GM23338 (cell line): Measurements from ENCODE around the gene ZNF444. TPM values are rescaled to one million over a fixed set of nuclear protein-coding genes. Genes with fewer than 3 reads are reported as not detected.

ENCODE experiments used
- ATAC-seq: fragments of 200-7000 bp; cut with Tn5 transposase; 3 replicates; pipeline ENCODE4 v1.9.1; 2020
- DNase-seq: peaks from one replicate; pipeline ENCODE4 v3.0.0-alpha.2; 2015; ENCODE audit warnings: low spot score
- H2AFZ ChIP-seq: fragments of 200-600 bp; sonication (generic); 2 replicates; pipeline ENCODE4 v1.8.0; 2016; ENCODE audit warnings: antibody characterized with exemption, mild to moderate bottlenecking, moderate library complexity
- H3F3A ChIP-seq: fragments of 200-600 bp; sonication (generic); replicated peaks from 2 replicates; pipeline ENCODE4 v1.8.0; 2017; ENCODE audit warnings: antibody characterized with exemption, mixed run types, low read depth
- H3K27ac ChIP-seq: fragments of 200-600 bp; sonication (generic); 2 replicates; pipeline ENCODE4 v1.6.1; 2016; ENCODE audit warnings: low read depth
- H3K27me3 ChIP-seq: fragments of 200-600 bp; sonication (generic); 2 replicates; pipeline ENCODE4 v1.8.0; 2016; ENCODE audit warnings: mild to moderate bottlenecking, mixed run types, moderate library complexity; ENCODE audit not compliant: insufficient read depth
- H3K36me3 ChIP-seq: fragments of 200-600 bp; sonication (generic); 2 replicates; pipeline ENCODE4 v1.8.0; 2016; ENCODE audit warnings: mild to moderate bottlenecking; ENCODE audit not compliant: insufficient read depth
- H3K4me1 ChIP-seq: fragments of 200-600 bp; sonication (generic); 2 replicates; pipeline ENCODE4 v1.8.0; 2016; ENCODE audit warnings: mild to moderate bottlenecking, moderate library complexity; ENCODE audit not compliant: insufficient read depth
- H3K4me2 ChIP-seq: fragments of 200-600 bp; sonication (generic); 2 replicates; pipeline ENCODE4 v1.7.1; 2017; ENCODE audit warnings: mixed run types
- H3K4me3 ChIP-seq: fragments of 200-600 bp; sonication (generic); 2 replicates; pipeline ENCODE4 v1.6.1; 2016; ENCODE audit warnings: mixed run types
- H3K79me2 ChIP-seq: fragments of 200-600 bp; sonication (generic); replicated peaks from 2 replicates; pipeline ENCODE4 v1.8.0; 2017; ENCODE audit warnings: mild to moderate bottlenecking; ENCODE audit not compliant: insufficient read depth
- H3K9me2 ChIP-seq: fragments of 200-600 bp; sonication (generic); 2 replicates; pipeline ENCODE4 v1.8.0; 2017; ENCODE audit not compliant: insufficient read depth
- H4K20me1 ChIP-seq: fragments of 200-600 bp; sonication (generic); replicated peaks from 2 replicates; pipeline ENCODE4 v1.8.0; 2017; ENCODE audit warnings: mild to moderate bottlenecking; ENCODE audit not compliant: insufficient read depth
- H3K27ac Mint-ChIP-seq: 2 replicates; pipeline ENCODE4 v1.8.0; 2020; ENCODE audit warnings: inconsistent platforms, mild to moderate bottlenecking, moderate library complexity, mixed read lengths
- H3K27me3 Mint-ChIP-seq: 3 replicates; pipeline ENCODE4 v1.8.0; 2022; ENCODE audit warnings: low read depth, mild to moderate bottlenecking, moderate library complexity, mixed read lengths, inconsistent platforms; ENCODE audit not compliant: insufficient read depth, poor library complexity
- H3K36me3 Mint-ChIP-seq: 3 replicates; pipeline ENCODE4 v1.8.0; 2021; ENCODE audit warnings: low read depth, mild to moderate bottlenecking, inconsistent platforms, moderate library complexity, mixed read lengths
- H3K4me1 Mint-ChIP-seq: 3 replicates; pipeline ENCODE4 v1.8.0; 2020; ENCODE audit warnings: mild to moderate bottlenecking, inconsistent platforms, mixed read lengths
- H3K4me3 Mint-ChIP-seq: 3 replicates; pipeline ENCODE4 v1.8.0; 2021; ENCODE audit warnings: moderate library complexity, mild to moderate bottlenecking, inconsistent platforms, mixed read lengths
- H3K9me3 Mint-ChIP-seq: 3 replicates; pipeline ENCODE4 v1.8.0; 2020; ENCODE audit warnings: moderate library complexity, mild to moderate bottlenecking, inconsistent platforms, mixed read lengths
- CREB1 ChIP-seq: fragments of 250-450 bp; sonication (Bioruptor Pico); IDR thresholded peaks from 2 replicates; pipeline ENCODE4 v1.5.0; 2020; ENCODE audit warnings: low read depth, mild to moderate bottlenecking, moderate library complexity
- CTCF ChIP-seq, 2 experiments: fragments of 200-600 bp in 1 of 2; sonication (generic) in 1 of 2; conservative IDR thresholded peaks; 2 replicates each; pipeline versions ENCODE4 v1.5.1 to v1.6.1; 2016 to 2017; ENCODE audit warnings: antibody characterized with exemption in 2 of 2, low read depth in 2 of 2, mild to moderate bottlenecking in 2 of 2, moderate library complexity in 1 of 2
- ETS1 ChIP-seq: IDR thresholded peaks from 2 replicates; pipeline ENCODE4 v1.6.1; 2016; ENCODE audit warnings: antibody characterized with exemption
- JUNB ChIP-seq: IDR thresholded peaks from one replicate; pipeline ENCODE4 v1.6.1; 2016; ENCODE audit warnings: antibody characterized with exemption; ENCODE audit not compliant: unreplicated experiment
- NANOG ChIP-seq: IDR thresholded peaks from 2 replicates; pipeline ENCODE4 v1.6.1; 2016; ENCODE audit warnings: antibody characterized with exemption, borderline replicate concordance
- POLR2AphosphoS5 ChIP-seq: IDR thresholded peaks from 2 replicates; pipeline ENCODE4 v1.6.1; 2016; ENCODE audit warnings: antibody characterized with exemption, low read depth
- REST ChIP-seq: IDR thresholded peaks from one replicate; pipeline ENCODE4 v1.6.1; 2018; ENCODE audit warnings: antibody characterized with exemption; ENCODE audit not compliant: unreplicated experiment
- ZNF114 ChIP-seq: fragments of 250-450 bp; sonication (Bioruptor Pico); IDR thresholded peaks from 2 replicates; pipeline ENCODE4 v1.5.0; 2020; ENCODE audit warnings: mild to moderate bottlenecking, moderate library complexity
- ZNF331 ChIP-seq: fragments of 250-450 bp; sonication (Bioruptor Pico); IDR thresholded peaks from 2 replicates; pipeline ENCODE4 v1.5.0; 2020; ENCODE audit warnings: low read depth, mild to moderate bottlenecking, moderate library complexity
- polyA plus RNA-seq: library from polyadenylated mRNA; unstranded; fragments of >200 nt; fragmentation: Nextera tagmentation; extraction: Ambion mirVana; gene quantifications from 2 replicates; pipeline ENCODE4 v1.2.1, GENCODE V29; 2016
- total RNA-seq: library from RNA; depleted of rRNA; stranded (reverse); fragments of >200 nt; shearing (Covaris generic); gene quantifications from 2 replicates; pipeline ENCODE4 v1.2.3, GENCODE V29; 2014

The ZNF444 gene
- total and polyA plus RNA-seq, 2 experiments from 2014 or later: 25.1 to 58.5 TPM

GRCh38 chr19:56101095-56101494 lies 40.0 kb upstream of the ZNF444 start:
- Mint-ChIP-seq H3K27ac (no peak overlapping the region), H3K4me1 (peaks cover 12% of the 10 kb centered on the region), H3K36me3 (peaks cover 19% of the 10 kb centered on the region), H3K4me3 (no peak overlapping the region), H3K9me3 (no peaks in the 10 kb centered on the region; the same call in 2 of the 3 replicates), H3K27me3 (peaks cover 12% of the 10 kb centered on the region)
- Histone ChIP-seq H3K4me2 (no peak overlapping the region), H3K79me2 (peaks cover 65% of the 10 kb centered on the region), H3K27ac (no peak overlapping the region), H4K20me1 (peaks cover 4% of the 10 kb centered on the region), H3K36me3 (peaks cover 4% of the 10 kb centered on the region; the same call in 1 of the 2 replicates), H3K4me3 (no peak overlapping the region), H3K9me2 (no peaks in the 10 kb centered on the region), H3K27me3 (no peaks in the 10 kb centered on the region), H3K4me1 (peaks cover 4% of the 10 kb centered on the region), H2AFZ (no peak overlapping the region), H3F3A (0 out of 2 replicates have a peak, but pooled peaks cover 3% of the 10 kb centered on the region)
- DNase-seq: no peak
- no peak for ATAC-seq
- TF ChIP-seq REST (no peak), CTCF (conservative IDR thresholded peaks at IDR 0.05; ENCODE audit: low read depth in 2 of 2) (no peak), CREB1 (CRISPR knock-in tag) (no peak), POLR2AphosphoS5 (no peak), NANOG (no peak), ZNF331 (CRISPR knock-in tag) (no peak)

GRCh38 chr19:56101746-56102535 lies 39.1 kb upstream of the ZNF444 start:
- Histone ChIP-seq H3K9me2 (no peaks in the 10 kb centered on the region), H4K20me1 (peaks cover 13% of the 10 kb centered on the region), H3K36me3 (peaks cover 4% of the 10 kb centered on the region; the same call in 1 of the 2 replicates), H3K27me3 (no peaks in the 10 kb centered on the region), H3K4me2 (no peak overlapping the region), H2AFZ (no peak overlapping the region), H3K27ac (no peak overlapping the region), H3K4me3 (no peak overlapping the region), H3K79me2 (peaks cover 69% of the 10 kb centered on the region), H3K4me1 (peaks cover 6% of the 10 kb centered on the region), H3F3A (0 out of 2 replicates have a peak, but pooled peaks cover 3% of the 10 kb centered on the region)
- Mint-ChIP-seq H3K36me3 (peaks cover 17% of the 10 kb centered on the region), H3K9me3 (no peaks in the 10 kb centered on the region; the same call in 2 of the 3 replicates), H3K27ac (no peak overlapping the region), H3K4me1 (peaks cover 20% of the 10 kb centered on the region), H3K27me3 (peaks cover 17% of the 10 kb centered on the region), H3K4me3 (no peak overlapping the region)
- ATAC-seq (no peak), DNase-seq (no peak)
- TF ChIP-seq POLR2AphosphoS5: no peak
- no peak for TF ChIP-seq REST
- no peak for TF ChIP-seq ETS1
- no peak for TF ChIP-seq ZNF331 (CRISPR knock-in tag)
- TF ChIP-seq JUNB: no peak
- TF ChIP-seq CREB1 (CRISPR knock-in tag): no peak
- no peak for TF ChIP-seq ZNF114 (CRISPR knock-in tag)
